OCI-LY1 (cell line): ENCODE measurements around the gene PPM1E.
"Not testable (repeated sequence)": the region's sequence is repeated elsewhere in the genome, so short reads cannot be mapped to it uniquely, and the experiment has no call there.

Experiments
- H2AFZ ChIP-seq: fragments of 200-600 bp; sonication (generic), shearing (Covaris generic); 2 replicates; pipeline ENCODE4 v1.6.0; 2014; ENCODE audit warnings: antibody characterized with exemption, mild to moderate bottlenecking, low read length
- H3F3A ChIP-seq: fragments of 200-600 bp; sonication (generic), shearing (Covaris generic); 2 replicates; pipeline ENCODE4 v1.6.0; 2014; ENCODE audit warnings: mild to moderate bottlenecking, antibody characterized with exemption, low read length, moderate library complexity; ENCODE audit not compliant: insufficient read depth
- H3K27ac ChIP-seq: fragments of 200-600 bp; sonication (generic); 2 replicates; pipeline ENCODE4 v1.5.1; 2014; ENCODE audit warnings: low read length, mixed run types, mild to moderate bottlenecking, low read depth; ENCODE audit not compliant: poor library complexity, severe bottlenecking
- H3K27me3 ChIP-seq: fragments of 200-600 bp; sonication (generic); 2 replicates; pipeline ENCODE4 v1.6.0; 2014; ENCODE audit warnings: antibody characterized with exemption, mild to moderate bottlenecking, low read length, moderate library complexity; ENCODE audit not compliant: insufficient read depth
- H3K36me3 ChIP-seq: fragments of 200-600 bp; sonication (generic); 2 replicates; pipeline ENCODE4 v1.6.1; 2014; ENCODE audit warnings: mild to moderate bottlenecking, antibody characterized with exemption, low read length, moderate library complexity, mixed read lengths; ENCODE audit not compliant: insufficient read depth
- H3K4me1 ChIP-seq: fragments of 200-600 bp; sonication (generic); 2 replicates; pipeline ENCODE4 v1.5.1; 2014; ENCODE audit warnings: mild to moderate bottlenecking, low read length, moderate library complexity; ENCODE audit not compliant: insufficient read depth, severe bottlenecking
- H3K4me2 ChIP-seq: fragments of 200-600 bp; sonication (generic), shearing (Covaris generic); 2 replicates; pipeline ENCODE4 v1.6.1; 2014; ENCODE audit warnings: low read length
- H3K4me3 ChIP-seq: fragments of 200-600 bp; sonication (generic); 2 replicates; pipeline ENCODE4 v1.5.1; 2014; ENCODE audit warnings: low read length, low read depth, mild to moderate bottlenecking, mixed read lengths; ENCODE audit not compliant: poor library complexity, severe bottlenecking
- H3K79me2 ChIP-seq: fragments of 200-600 bp; shearing (Covaris generic); 2 replicates; pipeline ENCODE4 v1.6.1; 2016; ENCODE audit warnings: mixed run types, low read length, mixed read lengths; ENCODE audit not compliant: insufficient read depth
- H3K9ac ChIP-seq: fragments of 200-600 bp; sonication (generic), shearing (Covaris generic); 2 replicates; pipeline ENCODE4 v1.6.1; 2014; ENCODE audit warnings: mild to moderate bottlenecking, low read length, mixed read lengths
- H3K9me2 ChIP-seq: fragments of 200-600 bp; sonication (generic), shearing (Covaris generic); 2 replicates; pipeline ENCODE4 v1.6.1; 2014; ENCODE audit warnings: low read depth, mild to moderate bottlenecking, low read length, mixed read lengths
- H3K9me3 ChIP-seq: fragments of 200-600 bp; shearing (Covaris generic); 2 replicates; pipeline ENCODE4 v1.6.1; 2014; ENCODE audit warnings: low read length, mixed read lengths
- H4K20me1 ChIP-seq: fragments of 200-600 bp; sonication (generic), shearing (Covaris generic); 2 replicates; pipeline ENCODE4 v1.6.0; 2016; ENCODE audit warnings: mild to moderate bottlenecking, low read length; ENCODE audit not compliant: insufficient read depth
- EZH2 ChIP-seq: fragments of 200-600 bp; sonication (generic), shearing (Covaris generic); IDR thresholded peaks from 2 replicates; pipeline ENCODE4 v1.8.0; 2017; ENCODE audit warnings: borderline replicate concordance, mixed run types, mild to moderate bottlenecking, antibody characterized with exemption, low read length, moderate library complexity, mixed read lengths
- TF ChIP-seq, protein P1 (sequence below): fragments of 200-600 bp; sonication (generic), shearing (Covaris generic); IDR thresholded peaks from 2 replicates; pipeline ENCODE4 v1.5.1; 2017; ENCODE audit warnings: mild to moderate bottlenecking, antibody characterized with exemption, low read length, moderate library complexity, mixed read lengths

PPM1E gene

DNA sequence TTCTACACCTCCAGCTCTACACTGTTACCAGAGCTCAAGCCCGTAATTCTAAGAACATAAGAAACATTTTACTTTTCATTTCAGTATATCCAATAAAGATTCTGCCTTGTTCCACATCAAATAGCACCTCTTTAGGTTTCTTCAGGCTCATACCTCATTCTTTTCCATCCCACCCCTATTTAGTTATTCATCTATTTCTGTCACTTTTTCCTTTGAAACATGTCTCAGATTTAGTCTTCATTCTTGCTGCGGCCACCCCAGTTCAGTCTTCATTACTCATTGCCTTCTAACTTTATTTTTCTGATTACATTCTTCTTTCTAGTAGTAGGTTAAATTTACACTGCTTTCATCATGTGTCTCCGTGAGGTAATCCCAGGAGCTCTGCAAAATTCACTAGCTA is 33.5 kb downstream of the PPM1E start:
- TF ChIP-seq, protein P1, sequence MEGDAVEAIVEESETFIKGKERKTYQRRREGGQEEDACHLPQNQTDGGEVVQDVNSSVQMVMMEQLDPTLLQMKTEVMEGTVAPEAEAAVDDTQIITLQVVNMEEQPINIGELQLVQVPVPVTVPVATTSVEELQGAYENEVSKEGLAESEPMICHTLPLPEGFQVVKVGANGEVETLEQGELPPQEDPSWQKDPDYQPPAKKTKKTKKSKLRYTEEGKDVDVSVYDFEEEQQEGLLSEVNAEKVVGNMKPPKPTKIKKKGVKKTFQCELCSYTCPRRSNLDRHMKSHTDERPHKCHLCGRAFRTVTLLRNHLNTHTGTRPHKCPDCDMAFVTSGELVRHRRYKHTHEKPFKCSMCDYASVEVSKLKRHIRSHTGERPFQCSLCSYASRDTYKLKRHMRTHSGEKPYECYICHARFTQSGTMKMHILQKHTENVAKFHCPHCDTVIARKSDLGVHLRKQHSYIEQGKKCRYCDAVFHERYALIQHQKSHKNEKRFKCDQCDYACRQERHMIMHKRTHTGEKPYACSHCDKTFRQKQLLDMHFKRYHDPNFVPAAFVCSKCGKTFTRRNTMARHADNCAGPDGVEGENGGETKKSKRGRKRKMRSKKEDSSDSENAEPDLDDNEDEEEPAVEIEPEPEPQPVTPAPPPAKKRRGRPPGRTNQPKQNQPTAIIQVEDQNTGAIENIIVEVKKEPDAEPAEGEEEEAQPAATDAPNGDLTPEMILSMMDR, result no peak
- TF ChIP-seq EZH2, result no peak
- Histone ChIP-seq H3K9me2 (no peaks in the 10 kb centered on the region), H3K4me1 (no peaks in the 10 kb centered on the region), H2AFZ (no peak overlapping the region), H3K27ac (no peak overlapping the region), H3K4me3 (no peak overlapping the region), H4K20me1 (no peaks in the 10 kb centered on the region), H3F3A (no peaks in the 10 kb centered on the region), H3K4me2 (no peak overlapping the region), H3K36me3 (no peaks in the 10 kb centered on the region), H3K79me2 (no peaks in the 10 kb centered on the region), H3K27me3 (no peaks in the 10 kb centered on the region), H3K9me3 (no peaks in the 10 kb centered on the region), H3K9ac (no peak overlapping the region)

DNA sequence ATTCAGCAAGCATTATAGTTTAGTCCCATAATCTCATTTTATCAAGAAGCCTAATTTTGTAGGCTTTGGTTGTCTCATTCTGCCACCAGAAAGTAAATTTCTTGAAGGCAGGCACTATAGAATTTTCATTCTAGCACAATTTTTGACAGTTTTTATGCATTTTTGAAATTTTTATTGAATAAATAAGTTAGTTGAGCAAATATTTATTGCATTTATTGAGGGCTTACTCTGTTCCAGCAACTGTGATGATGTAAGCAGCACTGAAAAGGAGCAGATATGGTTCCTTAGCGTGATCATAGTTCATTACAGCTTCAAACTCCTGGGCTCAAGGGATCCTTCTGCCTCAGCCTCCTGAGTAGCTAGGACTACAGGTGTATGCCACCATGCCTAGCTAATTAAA is 34.2 kb downstream of the PPM1E start:
- H3K79me2 ChIP-seq, result no peaks in the 10 kb centered on the region
- H3K4me2 ChIP-seq, result no peak overlapping the region
- H3K27ac ChIP-seq, result no peak overlapping the region

DNA sequence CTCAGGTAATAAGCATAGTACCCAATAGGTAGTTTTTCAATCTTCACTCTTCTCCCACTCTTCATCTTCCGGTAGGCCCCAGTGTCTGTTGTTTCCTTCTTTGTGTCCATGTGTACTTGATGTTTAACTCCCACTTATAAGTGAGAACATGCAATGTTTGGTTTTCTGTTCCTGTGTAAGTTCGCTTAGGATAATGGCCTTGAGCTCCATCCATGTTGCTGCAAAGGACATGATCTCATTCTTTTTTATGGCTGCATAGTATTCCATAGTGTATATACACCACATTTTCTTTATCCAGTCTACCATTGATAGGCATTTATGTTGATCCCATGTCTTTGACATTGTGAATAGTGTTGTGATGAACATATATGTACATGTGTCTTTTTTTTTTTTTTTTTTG is 38.9 kb downstream of the PPM1E start:
- not testable (repeated sequence) for H3K4me2 ChIP-seq, H3K9me2 ChIP-seq, H3K4me1 ChIP-seq, H3F3A ChIP-seq, H4K20me1 ChIP-seq, H3K79me2 ChIP-seq, H2AFZ ChIP-seq, H3K9me3 ChIP-seq, H3K27me3 ChIP-seq, H3K36me3 ChIP-seq, H3K4me3 ChIP-seq, H3K27ac ChIP-seq, H3K9ac ChIP-seq

More for the DNA sequence above, 34.2 kb downstream of the PPM1E start:
- Histone ChIP-seq H3K4me1 (no peaks in the 10 kb centered on the region), H3K4me3 (no peak overlapping the region), H3K9me3 (no peaks in the 10 kb centered on the region), H2AFZ (no peak overlapping the region), H4K20me1 (no peaks in the 10 kb centered on the region), H3K9me2 (no peaks in the 10 kb centered on the region), H3K9ac (no peak overlapping the region), H3K27me3 (no peaks in the 10 kb centered on the region), H3F3A (no peaks in the 10 kb centered on the region), H3K36me3 (no peaks in the 10 kb centered on the region)
- TF ChIP-seq EZH2, result no peak
- TF ChIP-seq, protein P1, result no peak

DNA sequence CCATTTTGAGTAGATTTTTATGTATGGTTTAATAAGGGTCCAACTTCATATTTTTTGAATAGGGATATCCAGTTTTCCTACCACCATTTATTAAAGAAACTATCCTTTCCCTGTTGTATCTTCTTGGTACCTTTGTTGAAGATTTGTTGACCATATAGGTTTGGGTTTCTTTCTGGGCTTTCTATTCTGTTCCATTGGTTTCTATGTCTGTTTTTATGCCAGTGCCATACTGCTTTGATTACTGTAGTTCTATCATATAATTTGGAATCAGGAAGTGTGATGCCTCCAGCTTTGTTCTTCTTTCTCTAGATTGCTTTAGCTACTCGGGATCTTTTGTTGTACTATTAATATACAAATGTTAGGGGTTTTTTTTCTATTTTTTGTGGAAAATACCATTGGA is 46.5 kb downstream of the PPM1E start:
- H2AFZ ChIP-seq, result no peak overlapping the region
- TF ChIP-seq, protein P1, result no peak
- no peaks in the 10 kb centered on the region for H3F3A ChIP-seq
- H3K9me3 ChIP-seq, result peaks cover 6% of the 10 kb centered on the region
- H3K27me3 ChIP-seq, result no peaks in the 10 kb centered on the region
- no peaks in the 10 kb centered on the region for H3K79me2 ChIP-seq
- no peak overlapping the region for H3K4me3 ChIP-seq
- H3K4me1 ChIP-seq, result no peaks in the 10 kb centered on the region
- no peaks in the 10 kb centered on the region for H3K36me3 ChIP-seq
- H4K20me1 ChIP-seq, result no peaks in the 10 kb centered on the region
- no peak overlapping the region for H3K4me2 ChIP-seq
- no peak overlapping the region for H3K9ac ChIP-seq
- no peak overlapping the region for H3K27ac ChIP-seq
- no peaks in the 10 kb centered on the region for H3K9me2 ChIP-seq
